WTC11 (cell line): Measurements from ENCODE around the gene BCAS3.
"Not testable (repeated sequence)": the region's sequence is repeated elsewhere in the genome, so short reads cannot be mapped to it uniquely, and the experiment has no call there.

Experiments
- MAX ChIP-seq: sonication (generic); formaldehyde crosslinking; IDR thresholded peaks from 2 replicates; pipeline ENCODE4 v1.8.0; 2022; ENCODE audit warnings: mild to moderate bottlenecking, missing genetic modification reagents
- NR3C1 ChIP-seq: sonication (generic); formaldehyde crosslinking; conservative IDR thresholded peaks from 2 replicates; pipeline ENCODE4 v1.8.1; 2023; ENCODE audit warnings: low read depth, mild to moderate bottlenecking, missing genetic modification reagents
- ZNF317 ChIP-seq: sonication (generic); formaldehyde crosslinking; IDR thresholded peaks from 2 replicates; pipeline ENCODE4 v1.8.1; 2023; ENCODE audit warnings: low read depth, mild to moderate bottlenecking, moderate library complexity, missing genetic modification reagents, borderline replicate concordance
- TF ChIP-seq, protein P1 (sequence below): sonication (generic); formaldehyde crosslinking; IDR thresholded peaks from 2 replicates; pipeline ENCODE4 v1.8.0; 2022; ENCODE audit warnings: mild to moderate bottlenecking, missing genetic modification reagents
- TF ChIP-seq, protein P2 (sequence below): fragments of 200-600 bp; IDR thresholded peaks from 2 replicates; pipeline ENCODE4 v1.8.0; 2022; ENCODE audit warnings: antibody characterized with exemption

DNA sequence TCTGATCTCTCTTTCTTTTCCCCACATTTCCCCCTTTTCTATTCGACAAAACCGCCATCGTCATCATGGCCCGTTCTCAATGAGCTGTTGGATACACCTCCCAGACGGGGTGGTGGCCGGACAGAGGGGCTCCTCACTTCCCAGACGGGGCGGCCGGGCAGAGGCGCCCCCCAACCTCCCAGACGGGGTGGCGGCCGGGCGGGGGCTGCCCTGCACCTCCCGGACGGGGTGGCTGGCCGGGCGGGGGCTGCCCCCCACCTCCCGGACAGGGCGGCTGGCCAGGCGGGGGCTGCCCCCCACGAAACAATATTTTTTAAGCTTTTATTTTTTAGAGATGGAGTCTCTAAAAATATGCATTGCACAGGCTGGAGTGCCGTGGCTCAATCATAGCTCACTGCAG lies 299.2 kb downstream of the BCAS3 start:
- not testable (repeated sequence) for TF ChIP-seq NR3C1, MAX, ZNF317 (CRISPR knock-in tag)
- TF ChIP-seq, protein P1, sequence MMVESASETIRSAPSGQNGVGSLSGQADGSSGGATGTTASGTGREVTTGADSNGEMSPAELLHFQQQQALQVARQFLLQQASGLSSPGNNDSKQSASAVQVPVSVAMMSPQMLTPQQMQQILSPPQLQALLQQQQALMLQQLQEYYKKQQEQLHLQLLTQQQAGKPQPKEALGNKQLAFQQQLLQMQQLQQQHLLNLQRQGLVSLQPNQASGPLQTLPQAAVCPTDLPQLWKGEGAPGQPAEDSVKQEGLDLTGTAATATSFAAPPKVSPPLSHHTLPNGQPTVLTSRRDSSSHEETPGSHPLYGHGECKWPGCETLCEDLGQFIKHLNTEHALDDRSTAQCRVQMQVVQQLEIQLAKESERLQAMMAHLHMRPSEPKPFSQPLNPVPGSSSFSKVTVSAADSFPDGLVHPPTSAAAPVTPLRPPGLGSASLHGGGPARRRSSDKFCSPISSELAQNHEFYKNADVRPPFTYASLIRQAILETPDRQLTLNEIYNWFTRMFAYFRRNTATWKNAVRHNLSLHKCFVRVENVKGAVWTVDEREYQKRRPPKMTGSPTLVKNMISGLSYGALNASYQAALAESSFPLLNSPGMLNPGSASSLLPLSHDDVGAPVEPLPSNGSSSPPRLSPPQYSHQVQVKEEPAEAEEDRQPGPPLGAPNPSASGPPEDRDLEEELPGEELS: not testable (repeated sequence)
- TF ChIP-seq, protein P2, sequence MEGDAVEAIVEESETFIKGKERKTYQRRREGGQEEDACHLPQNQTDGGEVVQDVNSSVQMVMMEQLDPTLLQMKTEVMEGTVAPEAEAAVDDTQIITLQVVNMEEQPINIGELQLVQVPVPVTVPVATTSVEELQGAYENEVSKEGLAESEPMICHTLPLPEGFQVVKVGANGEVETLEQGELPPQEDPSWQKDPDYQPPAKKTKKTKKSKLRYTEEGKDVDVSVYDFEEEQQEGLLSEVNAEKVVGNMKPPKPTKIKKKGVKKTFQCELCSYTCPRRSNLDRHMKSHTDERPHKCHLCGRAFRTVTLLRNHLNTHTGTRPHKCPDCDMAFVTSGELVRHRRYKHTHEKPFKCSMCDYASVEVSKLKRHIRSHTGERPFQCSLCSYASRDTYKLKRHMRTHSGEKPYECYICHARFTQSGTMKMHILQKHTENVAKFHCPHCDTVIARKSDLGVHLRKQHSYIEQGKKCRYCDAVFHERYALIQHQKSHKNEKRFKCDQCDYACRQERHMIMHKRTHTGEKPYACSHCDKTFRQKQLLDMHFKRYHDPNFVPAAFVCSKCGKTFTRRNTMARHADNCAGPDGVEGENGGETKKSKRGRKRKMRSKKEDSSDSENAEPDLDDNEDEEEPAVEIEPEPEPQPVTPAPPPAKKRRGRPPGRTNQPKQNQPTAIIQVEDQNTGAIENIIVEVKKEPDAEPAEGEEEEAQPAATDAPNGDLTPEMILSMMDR: not testable (repeated sequence)
